Fibroblast of skin of back (primary cell): Measurements from ENCODE around the gene WAC.

ENCODE experiments used
- DNase-seq: peaks from one replicate; pipeline ENCODE4 v3.0.0-alpha.2; 2013

WAC gene

DNA sequence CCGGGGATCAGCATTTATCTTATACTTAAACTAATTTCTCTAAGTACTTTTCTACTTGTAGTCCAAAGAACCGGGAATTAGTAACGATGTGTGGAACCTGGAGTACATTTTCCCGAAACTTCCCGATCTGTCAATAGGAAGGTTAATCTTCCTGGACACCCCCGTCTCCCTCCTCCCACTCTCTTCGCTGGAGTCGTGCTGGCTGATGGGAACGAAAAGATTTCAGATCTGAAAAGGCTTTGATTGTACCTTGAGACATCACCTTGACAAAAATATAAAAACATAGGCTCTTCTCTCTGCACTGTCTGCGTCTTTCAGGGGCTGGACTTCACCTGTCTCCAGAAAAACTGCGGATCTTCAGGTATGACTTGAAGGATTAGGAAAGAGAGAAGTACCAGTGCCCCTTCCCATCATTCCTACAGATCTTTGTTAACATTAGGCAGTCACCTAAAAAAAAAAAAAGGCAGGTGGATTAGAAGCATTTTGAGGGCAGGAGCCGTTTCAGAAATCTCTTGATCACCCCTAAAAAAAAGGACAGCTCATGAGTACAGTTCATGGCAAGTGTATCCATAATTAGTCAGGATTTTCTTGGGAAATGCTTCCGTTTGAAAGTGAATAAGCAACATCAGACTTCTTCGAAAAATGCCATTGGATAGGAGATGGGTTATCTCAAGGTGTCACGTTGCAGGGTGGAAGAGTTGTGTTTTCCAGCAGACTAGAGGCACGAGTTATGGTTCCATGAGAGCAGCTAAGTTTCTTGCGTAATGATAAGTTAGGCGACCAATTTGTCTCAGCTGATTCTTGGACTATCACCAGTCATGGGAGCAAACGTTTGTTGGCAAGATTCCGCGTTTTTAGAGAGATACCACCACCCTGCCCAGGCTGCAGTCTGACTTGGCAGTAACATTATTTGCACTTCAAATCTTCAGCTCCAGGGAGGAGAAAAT is 136.6 kb downstream of the WAC start:
- DNase-seq, result no peak
